ENCODE data around the gene HOOK2.
A peak's percentile ranks its signal among the peaks of the same experiment; 100 is the strongest.

DNA sequence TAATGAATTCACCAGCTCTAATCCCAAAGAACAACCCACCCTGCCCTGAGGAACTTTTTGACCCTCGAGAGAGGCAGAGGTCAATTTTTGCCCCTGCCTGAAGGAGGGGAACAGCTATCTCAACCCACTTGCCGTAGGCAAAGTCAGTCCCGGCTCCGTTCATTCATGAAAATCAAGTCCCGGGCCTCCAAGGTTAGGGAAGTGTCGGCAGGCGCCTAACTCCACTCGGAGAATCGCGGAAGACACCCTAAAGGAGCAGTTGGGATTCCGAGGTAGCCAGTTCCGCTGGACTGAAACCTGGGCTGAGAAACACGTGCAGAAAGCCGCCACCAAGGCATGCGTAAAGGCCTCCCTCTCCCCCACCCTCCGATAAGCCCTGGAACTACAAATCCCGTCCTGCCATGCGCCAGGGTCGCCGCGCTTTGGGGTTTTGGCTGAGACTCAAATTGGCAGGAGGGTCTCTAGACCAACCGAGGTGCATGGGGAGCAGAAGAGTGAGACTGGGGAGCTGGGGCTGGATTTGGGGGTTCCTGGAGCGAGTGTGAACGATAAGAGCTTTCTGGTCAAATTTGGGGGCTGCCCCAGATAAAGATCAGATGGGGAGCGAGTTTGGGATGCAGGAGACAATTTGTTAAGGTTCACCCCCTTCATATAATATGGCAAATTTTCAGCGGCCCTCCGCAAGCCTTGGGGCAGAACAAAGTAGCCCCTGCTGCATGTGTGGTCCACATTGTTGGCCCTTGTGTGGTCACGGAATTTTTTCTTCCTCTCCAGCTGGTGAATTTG, 51.5 kb downstream of the HOOK2 start, which contains the start of gene TNPO2:
- TF ChIP-seq TCF7L2 (IDR thresholded peaks at IDR 0.05; ENCODE audit: low read depth, low read length) (no peak), POLR2AphosphoS5 (IDR thresholded peaks at IDR 0.05; ENCODE audit: low read depth, low read length) (peak; percentile 83), SIN3A (IDR thresholded peaks at IDR 0.05; ENCODE audit: borderline replicate concordance, insufficient read depth, low read depth, low read length) (peak; percentile 28; the same call in 1 of the 2 replicates)
- TF ChIP-seq, protein P1, sequence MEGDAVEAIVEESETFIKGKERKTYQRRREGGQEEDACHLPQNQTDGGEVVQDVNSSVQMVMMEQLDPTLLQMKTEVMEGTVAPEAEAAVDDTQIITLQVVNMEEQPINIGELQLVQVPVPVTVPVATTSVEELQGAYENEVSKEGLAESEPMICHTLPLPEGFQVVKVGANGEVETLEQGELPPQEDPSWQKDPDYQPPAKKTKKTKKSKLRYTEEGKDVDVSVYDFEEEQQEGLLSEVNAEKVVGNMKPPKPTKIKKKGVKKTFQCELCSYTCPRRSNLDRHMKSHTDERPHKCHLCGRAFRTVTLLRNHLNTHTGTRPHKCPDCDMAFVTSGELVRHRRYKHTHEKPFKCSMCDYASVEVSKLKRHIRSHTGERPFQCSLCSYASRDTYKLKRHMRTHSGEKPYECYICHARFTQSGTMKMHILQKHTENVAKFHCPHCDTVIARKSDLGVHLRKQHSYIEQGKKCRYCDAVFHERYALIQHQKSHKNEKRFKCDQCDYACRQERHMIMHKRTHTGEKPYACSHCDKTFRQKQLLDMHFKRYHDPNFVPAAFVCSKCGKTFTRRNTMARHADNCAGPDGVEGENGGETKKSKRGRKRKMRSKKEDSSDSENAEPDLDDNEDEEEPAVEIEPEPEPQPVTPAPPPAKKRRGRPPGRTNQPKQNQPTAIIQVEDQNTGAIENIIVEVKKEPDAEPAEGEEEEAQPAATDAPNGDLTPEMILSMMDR (IDR thresholded peaks at IDR 0.05), result no peak
- TF ChIP-seq, protein P2, sequence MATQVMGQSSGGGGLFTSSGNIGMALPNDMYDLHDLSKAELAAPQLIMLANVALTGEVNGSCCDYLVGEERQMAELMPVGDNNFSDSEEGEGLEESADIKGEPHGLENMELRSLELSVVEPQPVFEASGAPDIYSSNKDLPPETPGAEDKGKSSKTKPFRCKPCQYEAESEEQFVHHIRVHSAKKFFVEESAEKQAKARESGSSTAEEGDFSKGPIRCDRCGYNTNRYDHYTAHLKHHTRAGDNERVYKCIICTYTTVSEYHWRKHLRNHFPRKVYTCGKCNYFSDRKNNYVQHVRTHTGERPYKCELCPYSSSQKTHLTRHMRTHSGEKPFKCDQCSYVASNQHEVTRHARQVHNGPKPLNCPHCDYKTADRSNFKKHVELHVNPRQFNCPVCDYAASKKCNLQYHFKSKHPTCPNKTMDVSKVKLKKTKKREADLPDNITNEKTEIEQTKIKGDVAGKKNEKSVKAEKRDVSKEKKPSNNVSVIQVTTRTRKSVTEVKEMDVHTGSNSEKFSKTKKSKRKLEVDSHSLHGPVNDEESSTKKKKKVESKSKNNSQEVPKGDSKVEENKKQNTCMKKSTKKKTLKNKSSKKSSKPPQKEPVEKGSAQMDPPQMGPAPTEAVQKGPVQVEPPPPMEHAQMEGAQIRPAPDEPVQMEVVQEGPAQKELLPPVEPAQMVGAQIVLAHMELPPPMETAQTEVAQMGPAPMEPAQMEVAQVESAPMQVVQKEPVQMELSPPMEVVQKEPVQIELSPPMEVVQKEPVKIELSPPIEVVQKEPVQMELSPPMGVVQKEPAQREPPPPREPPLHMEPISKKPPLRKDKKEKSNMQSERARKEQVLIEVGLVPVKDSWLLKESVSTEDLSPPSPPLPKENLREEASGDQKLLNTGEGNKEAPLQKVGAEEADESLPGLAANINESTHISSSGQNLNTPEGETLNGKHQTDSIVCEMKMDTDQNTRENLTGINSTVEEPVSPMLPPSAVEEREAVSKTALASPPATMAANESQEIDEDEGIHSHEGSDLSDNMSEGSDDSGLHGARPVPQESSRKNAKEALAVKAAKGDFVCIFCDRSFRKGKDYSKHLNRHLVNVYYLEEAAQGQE (IDR thresholded peaks at IDR 0.05; ENCODE audit: insufficient read depth in 1 of 2, low read depth in 2 of 2, low read length in 1 of 2), result no peak

All from Panc1 (cell line).